GM18861 (cell line): Measurements from ENCODE around the gene CAMTA1.

Experiments used
- ATAC-seq: cut with Tn5 transposase; IDR thresholded peaks from one replicate; pipeline ENCODE4 v1.9.1; 2021; ENCODE audit not compliant: unreplicated experiment

CAMTA1 gene

DNA sequence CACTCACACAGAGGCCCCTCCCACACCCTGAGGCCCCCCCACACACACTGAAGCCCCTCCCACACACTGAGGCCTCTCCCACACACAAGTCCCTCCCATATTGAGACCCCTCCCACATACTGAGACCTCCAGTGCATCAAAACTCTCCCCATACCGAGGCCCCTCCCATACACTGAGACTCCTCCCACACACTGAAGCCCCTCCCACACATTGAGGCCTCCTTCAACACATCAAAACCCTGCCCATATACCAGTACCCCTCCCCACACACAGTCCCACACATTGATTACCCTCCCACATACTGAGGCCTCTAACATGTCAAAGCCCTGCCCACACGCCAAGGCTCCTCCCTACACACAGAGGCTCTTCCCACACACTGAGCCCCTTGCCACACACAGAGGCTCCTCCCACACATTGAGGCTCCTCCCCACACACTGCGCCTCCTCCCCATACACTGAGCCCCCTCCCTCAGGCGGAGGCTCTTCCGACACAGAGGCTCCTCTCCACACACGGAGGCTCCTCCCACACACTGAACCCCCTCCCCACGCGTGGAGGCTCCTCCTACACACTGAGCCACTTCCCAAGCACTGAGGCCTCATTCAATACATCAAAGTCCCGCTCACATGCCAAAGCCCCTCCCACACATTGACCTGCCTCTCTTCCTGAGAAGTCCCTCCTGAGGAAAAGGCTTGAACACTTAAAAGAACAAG is 392.3 kb downstream of the CAMTA1 start:
- no peak for ATAC-seq

DNA sequence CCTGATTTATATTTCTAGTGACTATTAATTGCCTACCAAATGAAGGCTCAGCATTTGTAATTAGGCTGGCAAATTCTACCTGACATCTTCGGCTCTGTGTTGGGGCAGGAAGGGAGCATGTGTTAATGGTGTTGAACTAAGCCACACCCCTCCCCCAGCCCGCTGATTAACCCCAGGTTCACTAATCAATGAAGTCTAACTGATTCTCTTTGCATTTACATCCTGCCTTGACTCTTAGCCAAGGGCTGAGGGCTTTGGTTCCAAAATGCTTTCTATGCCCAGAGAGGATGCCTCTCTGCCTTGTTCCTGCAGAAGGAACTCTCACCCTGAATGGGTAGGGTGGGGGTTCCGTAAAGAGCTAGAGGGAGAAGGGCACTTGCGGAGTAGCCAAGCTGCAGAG is 393.1 kb downstream of the CAMTA1 start:
- ATAC-seq = no peak

DNA sequence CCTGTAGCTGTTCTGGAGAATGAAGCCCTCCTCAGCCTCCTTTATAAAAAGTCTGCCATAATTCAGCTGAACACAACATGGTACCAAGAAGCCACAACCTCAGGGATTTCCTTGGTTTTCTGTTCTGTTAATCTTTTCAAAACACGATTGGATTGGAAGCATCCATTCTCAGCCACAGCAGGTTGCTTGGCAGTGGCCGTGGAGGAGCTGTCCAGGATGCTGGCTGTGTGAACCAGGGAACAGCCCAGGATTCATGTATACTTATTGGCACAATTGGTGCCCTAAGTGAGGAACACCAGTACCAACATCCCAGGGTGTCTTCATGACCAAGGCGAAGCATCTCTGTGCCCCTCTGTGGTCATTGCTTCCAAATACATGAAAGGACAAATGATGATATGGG is 393.5 kb downstream of the CAMTA1 start:
- ATAC-seq = no peak

DNA sequence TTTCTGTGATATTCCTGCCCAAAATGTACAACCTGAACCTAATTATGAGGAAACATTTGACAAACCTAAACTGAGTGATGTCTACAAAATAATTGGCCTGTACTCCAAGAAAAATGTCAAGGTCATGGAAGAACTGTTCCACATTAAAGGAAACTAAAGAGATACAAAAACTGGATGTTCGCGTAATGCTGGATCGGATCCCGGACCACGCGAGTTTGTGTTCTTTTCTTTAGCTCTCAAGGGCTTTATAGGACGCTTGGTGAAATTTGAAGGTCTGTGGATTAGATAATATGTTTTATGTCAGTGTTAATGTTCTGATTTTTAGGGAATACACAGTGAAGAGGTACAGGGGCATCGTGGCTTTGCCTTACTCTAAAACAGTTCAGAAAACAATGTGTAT is 400.5 kb downstream of the CAMTA1 start:
- no peak for ATAC-seq

DNA sequence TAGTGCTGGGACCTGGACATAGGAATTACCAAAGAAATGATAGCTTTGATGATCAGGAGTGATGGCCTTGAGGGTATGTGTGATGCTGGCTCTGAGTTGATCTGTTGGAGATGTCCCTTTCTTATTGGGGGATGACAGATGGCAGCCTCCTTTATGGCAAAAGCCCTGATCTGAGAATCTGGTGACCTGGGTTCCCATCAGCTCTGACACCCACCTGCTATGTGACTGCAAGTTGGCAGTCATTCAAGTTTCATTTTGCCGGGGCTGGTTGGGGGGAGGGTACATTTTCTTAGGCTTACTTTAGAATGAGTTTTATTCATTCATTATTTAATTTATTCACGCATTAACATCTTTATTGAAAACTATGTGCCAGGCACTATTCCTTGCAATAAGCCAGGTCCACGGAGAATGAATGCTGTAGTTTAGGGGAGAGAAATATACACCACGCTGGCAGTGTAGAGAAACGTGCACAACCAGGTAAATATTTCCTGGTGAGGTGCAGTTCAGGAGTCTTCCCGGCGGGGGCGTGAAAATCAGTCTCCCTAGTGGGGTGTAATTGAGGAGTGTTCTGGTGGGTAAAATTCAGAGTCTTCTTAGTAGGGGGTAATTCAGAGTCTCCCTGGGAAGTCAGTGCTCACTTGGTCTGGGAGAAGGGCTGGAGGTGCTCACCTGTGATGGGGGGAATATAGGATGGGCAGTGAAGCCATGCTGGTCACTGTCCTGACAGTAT is 401.3 kb downstream of the CAMTA1 start:
- ATAC-seq = no peak

DNA sequence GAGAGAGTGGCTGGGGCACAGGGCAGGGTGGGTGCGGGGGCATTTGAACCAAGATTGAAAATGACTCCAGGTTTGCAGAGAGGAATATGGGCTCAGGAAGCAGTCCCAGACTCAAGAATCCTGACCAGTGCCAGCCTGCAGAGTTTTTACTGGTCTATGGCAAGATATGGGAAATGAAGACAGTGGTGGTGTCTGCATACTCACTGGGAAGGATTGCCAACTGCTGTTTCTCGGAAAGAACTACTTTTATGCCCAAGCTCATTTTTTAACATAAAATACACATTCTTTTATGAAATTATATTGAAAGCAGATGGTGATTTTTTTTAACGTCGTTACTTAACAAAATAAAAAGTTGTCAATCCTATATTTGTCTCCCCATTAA is 401.8 kb downstream of the CAMTA1 start:
- no peak for ATAC-seq

DNA sequence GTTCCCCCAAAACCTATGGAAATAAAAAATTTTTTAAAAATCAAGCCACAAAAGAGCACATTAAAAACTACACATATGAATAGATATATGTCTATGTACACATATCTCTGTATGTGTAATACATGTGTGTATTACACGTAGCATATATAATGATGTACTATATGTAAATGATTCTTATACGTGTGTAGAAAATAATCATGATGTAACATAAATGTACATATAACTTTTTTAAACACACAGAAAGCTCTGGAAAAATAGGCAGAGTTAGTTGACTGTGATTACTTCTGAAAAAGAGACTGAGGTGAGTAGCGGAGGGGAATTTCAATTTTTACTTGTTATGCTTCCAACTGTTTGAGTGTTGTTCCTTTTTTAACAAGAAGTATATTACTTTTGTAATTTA is 405.0 kb downstream of the CAMTA1 start:
- no peak for ATAC-seq

DNA sequence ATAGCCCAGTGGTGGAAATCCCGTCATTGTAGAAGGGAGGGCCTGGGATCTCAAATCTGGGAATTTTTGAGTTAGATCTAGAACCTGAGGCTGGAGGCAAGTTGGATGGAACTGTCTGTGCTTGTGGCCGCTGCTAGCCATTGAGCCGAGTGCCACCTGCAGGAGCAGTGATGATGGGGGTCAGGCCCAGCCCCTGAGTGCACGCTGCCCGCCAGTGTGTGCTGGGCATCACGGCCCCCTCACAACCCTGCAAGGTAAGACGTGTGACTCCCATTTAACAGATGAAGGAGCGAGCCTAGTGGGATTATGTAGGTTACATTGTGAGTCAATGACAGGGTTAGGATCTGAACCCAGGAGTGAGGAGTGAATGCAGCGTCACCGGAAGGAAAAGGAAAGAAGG is 407.2 kb downstream of the CAMTA1 start:
- ATAC-seq = no peak

DNA sequence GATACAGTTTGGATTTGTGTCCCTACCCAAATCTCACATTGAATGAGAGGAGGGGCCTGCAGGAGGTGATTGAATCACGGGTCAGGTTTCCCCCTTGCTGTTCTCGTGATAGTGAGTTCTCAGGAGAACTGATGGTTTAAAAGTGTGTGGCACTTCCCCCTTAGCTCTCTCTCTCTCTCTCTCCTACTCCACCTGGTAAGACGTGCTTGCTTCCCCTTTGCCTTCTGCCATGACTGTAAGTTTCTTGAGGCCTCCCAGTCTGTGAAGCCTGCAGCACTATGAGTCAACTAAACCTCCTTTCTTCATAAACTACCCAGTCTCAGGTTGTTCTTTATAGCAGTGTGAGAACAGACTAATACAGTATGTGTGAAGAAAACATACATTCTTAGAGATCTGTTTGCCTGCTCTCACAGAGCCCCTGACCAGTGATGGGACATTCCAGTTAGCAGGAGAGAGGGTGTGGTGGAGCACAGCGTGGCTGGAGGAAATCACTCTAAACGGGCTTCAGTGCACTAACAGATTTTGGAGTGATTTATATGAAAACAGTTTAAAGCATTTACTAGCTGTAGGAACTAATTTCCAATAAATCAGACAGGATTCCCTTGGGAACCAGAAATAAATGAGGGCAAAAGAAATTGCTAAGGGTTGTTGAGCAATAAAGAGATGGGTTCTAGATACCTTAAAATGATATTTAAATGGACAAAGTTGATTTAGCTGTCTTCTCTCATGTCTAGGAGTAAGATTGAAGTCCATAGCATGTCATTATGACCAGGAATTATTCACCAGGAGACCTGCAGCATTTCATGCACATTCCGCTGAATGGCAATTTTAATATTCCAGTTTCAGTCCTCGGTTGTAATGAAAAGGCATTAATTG is 411.0 kb downstream of the CAMTA1 start:
- ATAC-seq = no peak

DNA sequence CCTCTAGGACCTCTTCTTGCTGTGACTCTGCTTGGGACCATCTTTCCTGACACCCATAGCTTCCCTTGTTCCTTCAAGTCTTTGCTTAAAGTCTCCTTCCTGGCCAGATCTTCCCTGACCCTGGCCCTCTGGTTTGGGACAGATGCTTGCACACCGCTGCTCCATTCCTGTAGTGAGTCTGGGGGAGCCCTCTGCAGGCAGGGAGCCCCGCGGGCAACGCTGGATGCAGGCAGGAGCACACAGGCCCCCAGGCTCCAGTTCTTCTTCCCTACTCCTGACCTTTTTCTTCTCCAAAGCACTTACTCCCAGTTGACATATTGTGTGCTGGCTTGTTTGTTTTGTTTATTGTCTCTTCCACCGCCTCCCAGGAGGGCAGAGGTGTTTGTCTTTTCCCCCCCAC is 413.4 kb downstream of the CAMTA1 start:
- no peak for ATAC-seq

DNA sequence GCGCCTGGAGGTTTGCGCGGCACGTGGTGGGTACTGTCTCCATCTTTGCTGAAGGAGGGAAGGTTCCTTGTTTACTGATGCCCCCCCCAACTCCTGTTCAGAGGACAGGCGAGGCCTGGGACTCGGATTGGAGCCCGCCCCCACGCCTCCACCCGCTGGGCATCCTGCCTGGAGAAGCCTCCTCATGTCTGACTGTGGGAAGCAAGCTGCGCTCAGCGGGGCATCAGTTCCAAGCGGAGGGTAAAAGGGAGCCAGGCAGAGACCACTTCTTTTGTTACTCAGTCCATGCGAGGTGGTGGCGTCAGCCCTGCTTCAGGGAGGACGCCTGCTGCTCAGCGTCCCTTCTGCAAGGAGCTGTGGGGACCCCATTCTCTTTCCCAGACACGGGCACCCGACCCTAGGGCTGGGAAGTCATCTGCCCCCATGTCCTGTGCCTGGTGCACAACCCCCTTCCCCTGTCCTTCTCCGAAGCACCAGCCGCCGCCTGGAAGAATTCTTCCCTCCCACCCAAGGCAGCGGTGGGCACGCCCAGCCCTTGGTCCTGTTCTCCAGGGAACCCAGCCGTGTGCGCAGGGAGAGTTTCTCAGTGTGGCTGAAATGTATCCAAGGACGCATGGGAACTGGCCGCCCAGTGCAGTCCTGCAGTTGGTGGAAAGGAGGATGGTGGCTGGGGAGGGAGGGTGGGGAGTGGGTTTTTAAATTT is 414.0 kb downstream of the CAMTA1 start:
- ATAC-seq = no peak

DNA sequence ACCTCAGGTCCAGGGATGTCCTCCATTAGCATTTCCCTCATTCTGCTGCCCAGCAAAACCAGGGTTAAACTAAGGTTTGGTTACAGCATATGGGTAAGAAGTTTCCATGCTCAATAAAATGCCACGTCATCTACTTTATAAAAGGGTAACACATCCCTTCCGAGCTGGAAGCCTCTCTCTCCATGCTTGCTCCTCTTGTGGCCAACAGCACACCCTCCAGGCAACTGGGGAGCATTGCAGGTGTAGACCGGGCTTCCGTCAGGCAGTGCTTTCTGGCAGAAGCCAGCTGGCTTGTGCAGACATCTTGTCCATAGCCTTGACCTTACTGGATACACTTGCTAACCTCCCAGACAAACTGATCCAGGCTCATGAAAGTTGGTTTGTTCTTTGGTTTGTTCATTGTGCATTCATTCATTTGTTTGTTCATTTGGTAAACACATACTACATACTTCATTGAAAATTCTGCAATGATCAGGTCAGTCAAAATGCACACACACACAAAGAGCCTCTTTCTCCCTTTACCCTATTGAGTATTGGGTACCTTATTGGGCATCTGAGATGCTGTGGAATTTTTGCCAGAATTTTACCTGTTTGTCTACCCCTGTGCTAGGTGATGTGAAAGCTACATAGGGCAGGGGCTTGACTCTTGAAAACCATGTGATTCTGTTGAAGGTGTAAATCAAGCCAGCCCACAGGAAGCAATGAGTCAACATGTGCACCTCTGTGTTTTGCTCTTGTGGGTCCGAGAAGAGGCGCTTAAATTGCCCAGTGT is 422.8 kb downstream of the CAMTA1 start:
- ATAC-seq = no peak

DNA sequence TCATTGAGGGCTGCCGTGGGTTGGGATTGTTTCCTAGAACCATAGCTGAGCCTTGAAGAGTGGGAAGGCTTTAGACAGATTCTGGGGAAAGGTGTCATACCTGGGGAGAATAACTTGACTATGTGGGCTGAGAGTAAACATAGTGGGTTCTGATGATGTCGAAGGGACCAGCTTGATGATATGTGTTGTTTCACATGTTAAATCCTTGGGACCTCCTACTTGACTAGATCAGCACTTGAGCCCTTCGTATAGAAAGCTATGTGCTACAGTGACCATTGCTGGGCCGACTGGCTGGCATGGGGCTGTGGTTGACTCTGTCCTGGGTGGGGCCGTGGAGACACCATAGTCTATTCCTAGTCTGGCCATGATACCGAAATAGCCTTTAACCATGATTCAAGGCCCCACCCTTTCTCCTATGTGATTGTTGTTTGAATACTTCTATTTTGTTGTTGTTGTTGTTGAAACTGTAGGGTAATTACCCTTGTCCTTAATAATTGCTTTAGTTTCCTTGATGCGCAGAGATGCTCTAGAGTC is 423.5 kb downstream of the CAMTA1 start:
- ATAC-seq = no peak

DNA sequence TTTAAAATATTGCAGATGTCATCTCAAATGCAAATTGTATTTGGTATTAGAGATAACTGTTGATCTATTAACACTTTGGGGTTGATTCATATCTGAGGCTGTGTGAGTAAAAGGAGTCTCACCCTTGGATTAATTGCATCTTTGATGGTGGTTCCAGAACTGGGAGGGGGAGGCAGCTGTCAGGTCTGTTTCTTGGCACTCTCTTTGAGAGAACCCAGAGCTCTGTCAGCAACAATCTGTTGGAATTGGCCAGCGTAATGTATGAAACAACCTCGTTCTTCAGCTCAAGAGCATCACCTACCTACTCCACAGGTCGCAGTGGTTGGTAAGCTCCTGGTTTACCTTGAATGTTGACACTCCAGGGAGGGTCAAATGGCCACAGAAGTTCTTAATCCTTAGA is 424.1 kb downstream of the CAMTA1 start:
- no peak for ATAC-seq

DNA sequence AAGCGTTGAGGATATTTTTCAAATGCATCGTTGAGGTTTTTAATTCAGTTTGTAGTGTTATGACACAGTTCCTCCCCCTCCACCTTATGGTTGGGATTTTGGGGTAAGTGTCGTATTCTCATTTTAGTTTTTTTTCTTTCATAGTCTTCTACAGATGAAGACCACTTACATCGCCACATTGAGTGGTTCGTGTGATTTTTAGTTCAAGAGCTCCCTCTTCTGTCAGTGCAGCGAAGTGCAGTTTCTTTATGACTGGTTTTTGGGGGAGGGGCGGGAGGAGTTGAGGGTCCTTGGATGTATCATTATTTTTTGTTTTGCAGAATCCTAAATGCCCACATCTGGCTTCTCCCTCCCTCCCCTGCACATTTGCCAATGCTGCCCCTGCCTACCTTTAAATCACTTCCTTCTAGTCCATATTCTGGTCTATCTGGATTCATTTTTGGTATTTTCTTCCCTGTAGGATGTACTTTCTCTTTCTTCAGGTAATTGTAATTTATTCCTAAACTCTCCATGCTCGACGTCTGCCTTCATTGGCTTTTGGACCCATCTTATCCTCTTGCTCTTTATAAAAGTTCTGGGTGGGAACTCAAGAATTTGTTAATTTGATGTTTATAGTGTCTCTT is 433.1 kb downstream of the CAMTA1 start:
- no peak for ATAC-seq

DNA sequence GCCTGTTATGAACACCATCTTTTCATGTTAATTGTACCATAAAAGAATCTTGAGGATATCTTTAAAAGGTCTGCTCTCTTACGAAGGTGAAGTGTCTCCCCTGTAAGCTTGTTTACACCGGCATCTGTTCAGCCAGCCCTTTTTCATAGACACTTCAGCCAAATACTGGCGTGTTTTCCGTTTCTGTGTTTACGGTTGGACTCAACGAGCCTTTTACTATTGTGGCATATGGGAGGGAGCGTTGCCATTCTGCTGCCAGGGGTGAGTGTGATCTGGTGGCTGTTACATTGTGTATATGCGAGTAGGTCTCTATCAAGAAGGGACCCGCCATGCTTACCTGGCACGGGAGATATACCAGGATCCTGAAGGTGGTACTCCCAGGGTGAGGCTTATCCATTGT is 433.8 kb downstream of the CAMTA1 start:
- no peak for ATAC-seq

DNA sequence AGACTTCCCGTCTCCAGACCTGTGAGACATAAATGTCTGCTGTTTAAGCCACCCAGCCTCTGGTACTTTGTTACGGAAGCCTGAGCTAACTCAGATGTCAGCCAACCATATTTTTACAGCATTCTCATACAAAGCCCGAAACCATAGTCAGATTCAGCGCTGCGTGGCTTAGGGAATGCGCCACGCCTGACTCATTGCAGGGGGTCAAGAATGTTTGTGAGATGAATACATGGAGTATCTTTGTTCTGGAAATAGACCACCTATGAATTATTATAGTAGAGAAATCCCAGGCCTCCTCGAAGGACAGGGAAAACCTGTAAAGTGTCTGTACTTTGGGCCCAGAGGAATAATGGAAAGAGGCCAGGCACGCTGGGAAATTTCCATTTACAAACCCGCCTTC is 434.8 kb downstream of the CAMTA1 start:
- no peak for ATAC-seq

DNA sequence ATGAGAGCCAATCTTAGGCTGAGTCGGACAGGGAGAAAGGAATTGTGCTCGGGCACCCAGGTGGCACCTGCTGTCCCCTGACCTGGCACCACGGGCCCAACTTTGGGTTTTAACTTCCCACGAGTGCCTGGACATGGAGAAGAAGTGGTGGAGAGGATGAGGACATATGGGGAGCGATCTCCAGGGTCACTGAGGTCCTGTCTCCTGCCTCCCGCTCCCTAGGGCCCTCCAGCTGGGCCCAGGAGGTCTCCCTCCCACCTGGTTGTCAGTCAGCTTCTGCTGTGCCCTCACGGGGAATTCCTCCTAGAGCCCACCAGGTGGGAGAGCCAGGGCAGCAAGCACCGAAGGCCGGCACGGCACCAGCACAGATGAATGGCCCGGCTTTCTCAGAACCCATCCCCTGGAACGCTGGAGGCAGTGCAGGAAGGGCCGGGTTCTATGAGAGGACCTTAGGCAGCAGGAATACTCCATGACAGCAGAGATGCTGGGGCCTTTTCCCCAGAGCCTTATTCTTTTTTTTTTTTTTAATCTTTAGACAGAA is 435.5 kb downstream of the CAMTA1 start:
- ATAC-seq = no peak

DNA sequence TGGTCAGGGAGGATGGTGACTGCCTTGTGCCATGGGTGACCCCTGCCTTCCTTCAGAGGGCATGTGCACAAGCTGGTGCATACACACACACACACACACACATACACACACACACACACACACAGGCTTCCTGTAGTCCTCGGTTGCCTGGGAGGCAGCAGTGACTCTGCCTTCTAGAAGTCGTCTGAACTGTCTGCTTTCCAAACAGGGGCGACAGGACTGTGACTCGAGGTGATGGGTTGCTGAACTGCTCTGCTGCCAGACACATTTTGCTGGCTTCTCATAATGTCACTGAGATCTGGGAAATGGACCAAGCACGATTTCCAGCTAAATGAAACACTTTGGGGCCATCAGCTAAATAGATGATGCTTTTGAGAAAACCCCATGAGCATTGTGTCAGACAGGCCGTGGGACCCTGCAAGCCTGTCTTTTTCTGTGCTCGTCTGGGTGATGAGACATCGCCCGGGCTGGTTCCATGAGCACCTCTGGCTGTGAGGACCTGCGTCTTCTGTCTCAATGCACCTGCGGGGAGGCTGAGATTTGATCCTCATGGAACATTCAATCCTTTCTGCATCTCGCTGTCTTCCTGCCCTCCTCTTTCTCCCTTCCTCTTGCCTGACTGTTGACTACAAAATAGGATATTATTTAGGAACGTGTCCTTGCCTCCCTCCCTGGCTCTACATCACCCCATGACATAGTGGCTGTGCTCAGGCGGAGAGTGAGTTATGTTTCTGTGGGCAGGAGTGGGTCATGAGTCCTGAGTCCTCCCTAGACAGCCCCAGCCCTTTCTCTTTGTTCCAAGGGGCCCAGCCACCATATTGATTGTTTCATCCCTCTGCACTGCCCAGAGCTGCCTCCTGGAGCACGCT is 436.8 kb downstream of the CAMTA1 start:
- ATAC-seq = no peak
